GM12878 (cell line): Measurements from ENCODE around the gene RNF112.

Source experiments
- CREM ChIP-seq: IDR thresholded peaks from 2 replicates; pipeline ENCODE4 v1.6.1; 2014; ENCODE audit warnings: antibody characterized with exemption, low read depth
- CTCF ChIP-seq, 3 experiments: IDR thresholded peaks in 2 of 3; conservative IDR thresholded peaks in 1 of 3; 2 replicates each; pipeline ENCODE4 v1.5.1; 2011; ENCODE audit warnings: low read depth in 3 of 3, low read length in 3 of 3, mild to moderate bottlenecking in 3 of 3, control low read depth in 2 of 3, moderate library complexity in 2 of 3, inconsistent platforms in 1 of 3, mixed read lengths in 1 of 3; ENCODE audit not compliant: control insufficient read depth in 2 of 3, insufficient read depth in 1 of 3; ENCODE audit errors: extremely low read depth in 1 of 3
- EP300 ChIP-seq, 2 experiments: fragments of 150-350 bp in 1 of 2; IDR thresholded peaks; 2 replicates each; pipeline ENCODE4 v1.6.1; 2011 to 2012; ENCODE audit warnings: low read depth in 2 of 2, low read length in 2 of 2, borderline replicate concordance in 1 of 2, improper control_type of control experiment in 1 of 2, inconsistent platforms in 1 of 2; ENCODE audit not compliant: control insufficient read depth in 1 of 2
- MYC ChIP-seq: IDR thresholded peaks from 2 replicates; pipeline ENCODE4 v1.6.1; 2011; ENCODE audit warnings: mild to moderate bottlenecking, low read length, moderate library complexity, inconsistent platforms; ENCODE audit not compliant: insufficient read depth, insufficient replicate concordance, insufficient read length, severe bottlenecking
- NR2C2 ChIP-seq: IDR thresholded peaks from 2 replicates; pipeline ENCODE4 v1.6.1; 2011; ENCODE audit warnings: borderline replicate concordance, low read depth; ENCODE audit not compliant: control insufficient read depth, insufficient read length
- POLR2A ChIP-seq: IDR thresholded peaks from 2 replicates; pipeline ENCODE4 v1.6.1; 2011; ENCODE audit warnings: low read depth, mild to moderate bottlenecking, low read length
- POLR2AphosphoS5 ChIP-seq: IDR thresholded peaks from 2 replicates; pipeline ENCODE4 v1.6.1; 2011; ENCODE audit warnings: mild to moderate bottlenecking, low read length, inconsistent platforms
- SPI1 ChIP-seq: IDR thresholded peaks from 2 replicates; pipeline ENCODE4 v1.6.1; 2011; ENCODE audit warnings: low read depth, mild to moderate bottlenecking, low read length, moderate library complexity, borderline replicate concordance; ENCODE audit not compliant: insufficient read depth
- ZNF687 ChIP-seq: fragments of 450-650 bp; IDR thresholded peaks from 2 replicates; pipeline ENCODE4 v1.6.1; 2017; ENCODE audit warnings: mild to moderate bottlenecking, moderate library complexity
- TF ChIP-seq, protein P1 (sequence below): IDR thresholded peaks from 2 replicates; pipeline ENCODE4 v1.6.1; 2011; ENCODE audit warnings: mild to moderate bottlenecking, low read depth, low read length, moderate library complexity; ENCODE audit not compliant: insufficient replicate concordance
- TF ChIP-seq, protein P2 (sequence below): fragments of 450-650 bp; formaldehyde crosslinking; IDR thresholded peaks from 2 replicates; pipeline ENCODE4 v1.5.0; 2022; ENCODE audit warnings: mild to moderate bottlenecking, missing genetic modification characterization

GRCh38 chr17:19445105-19445504, 34.1 kb downstream of the RNF112 start:
- no peak for TF ChIP-seq CTCF (IDR thresholded peaks at IDR 0.05 in 2 of 3, conservative IDR thresholded peaks at IDR 0.05 in 1 of 3; ENCODE audit: control insufficient read depth in 2 of 3, extremely low read depth in 1 of 3, insufficient read depth in 1 of 3, low read depth in 3 of 3, low read length in 3 of 3)
- TF ChIP-seq POLR2A, result no peak
- no peak for TF ChIP-seq CREM
- TF ChIP-seq MYC, result no peak
- TF ChIP-seq NR2C2, result no peak
- TF ChIP-seq EP300 (IDR thresholded peaks at IDR 0.05; ENCODE audit: borderline replicate concordance in 1 of 2, control insufficient read depth in 1 of 2, low read depth in 2 of 2, low read length in 2 of 2), result no peak
- no peak for TF ChIP-seq ZNF687
- no peak for TF ChIP-seq SPI1
- TF ChIP-seq, protein P1, sequence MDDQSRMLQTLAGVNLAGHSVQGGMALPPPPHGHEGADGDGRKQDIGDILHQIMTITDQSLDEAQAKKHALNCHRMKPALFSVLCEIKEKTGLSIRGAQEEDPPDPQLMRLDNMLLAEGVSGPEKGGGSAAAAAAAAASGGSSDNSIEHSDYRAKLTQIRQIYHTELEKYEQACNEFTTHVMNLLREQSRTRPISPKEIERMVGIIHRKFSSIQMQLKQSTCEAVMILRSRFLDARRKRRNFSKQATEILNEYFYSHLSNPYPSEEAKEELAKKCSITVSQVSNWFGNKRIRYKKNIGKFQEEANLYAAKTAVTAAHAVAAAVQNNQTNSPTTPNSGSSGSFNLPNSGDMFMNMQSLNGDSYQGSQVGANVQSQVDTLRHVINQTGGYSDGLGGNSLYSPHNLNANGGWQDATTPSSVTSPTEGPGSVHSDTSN, result no peak
- no peak for TF ChIP-seq POLR2AphosphoS5
- TF ChIP-seq, protein P2, sequence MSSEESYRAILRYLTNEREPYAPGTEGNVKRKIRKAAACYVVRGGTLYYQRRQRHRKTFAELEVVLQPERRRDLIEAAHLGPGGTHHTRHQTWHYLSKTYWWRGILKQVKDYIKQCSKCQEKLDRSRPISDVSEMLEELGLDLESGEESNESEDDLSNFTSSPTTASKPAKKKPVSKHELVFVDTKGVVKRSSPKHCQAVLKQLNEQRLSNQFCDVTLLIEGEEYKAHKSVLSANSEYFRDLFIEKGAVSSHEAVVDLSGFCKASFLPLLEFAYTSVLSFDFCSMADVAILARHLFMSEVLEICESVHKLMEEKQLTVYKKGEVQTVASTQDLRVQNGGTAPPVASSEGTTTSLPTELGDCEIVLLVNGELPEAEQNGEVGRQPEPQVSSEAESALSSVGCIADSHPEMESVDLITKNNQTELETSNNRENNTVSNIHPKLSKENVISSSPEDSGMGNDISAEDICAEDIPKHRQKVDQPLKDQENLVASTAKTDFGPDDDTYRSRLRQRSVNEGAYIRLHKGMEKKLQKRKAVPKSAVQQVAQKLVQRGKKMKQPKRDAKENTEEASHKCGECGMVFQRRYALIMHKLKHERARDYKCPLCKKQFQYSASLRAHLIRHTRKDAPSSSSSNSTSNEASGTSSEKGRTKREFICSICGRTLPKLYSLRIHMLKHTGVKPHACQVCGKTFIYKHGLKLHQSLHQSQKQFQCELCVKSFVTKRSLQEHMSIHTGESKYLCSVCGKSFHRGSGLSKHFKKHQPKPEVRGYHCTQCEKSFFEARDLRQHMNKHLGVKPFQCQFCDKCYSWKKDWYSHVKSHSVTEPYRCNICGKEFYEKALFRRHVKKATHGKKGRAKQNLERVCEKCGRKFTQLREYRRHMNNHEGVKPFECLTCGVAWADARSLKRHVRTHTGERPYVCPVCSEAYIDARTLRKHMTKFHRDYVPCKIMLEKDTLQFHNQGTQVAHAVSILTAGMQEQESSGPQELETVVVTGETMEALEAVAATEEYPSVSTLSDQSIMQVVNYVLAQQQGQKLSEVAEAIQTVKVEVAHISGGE (CRISPR knock-in tag), result no peak
